Measurements from ENCODE around the gene PLEKHG3. TPM values are rescaled to one million over a fixed set of nuclear protein-coding genes. Genes with fewer than 3 reads are reported as not detected.

Gene PLEKHG3
- total and polyA plus RNA-seq, 10 of the 15 experiments (the other 5 are each of a cell fraction or from before 2014, with no cell fraction given) = 0.03 to 0.73 (median 0.07) TPM; not detected in 5

- CTCF ChIA-PET = no interaction called here
- POLR2A ChIA-PET = interaction anchor here (0.6 kb wide), 1 partner anchor 230 kb away, joined by 5 read pairs; no protein-coding TSS in a partner anchor
- SMC1A ChIA-PET (ENCODE audit: uncharacterized antibody, unreplicated experiment) = no interaction called here
- H3K36me3 ChIP-seq (ENCODE audit: control insufficient read depth in 2 of 2, insufficient read depth in 2 of 2, low read length in 1 of 2) = no peaks in the 10 kb centered on the region
- WGBS (ENCODE audit: insufficient coverage, insufficient replicate concordance, low lambda C conversion rate, missing lambda C conversion rate) = 0% methylated on average over 4 of the region's 4 CpGs
- no peaks in the 10 kb centered on the region; a peak in 1 of 4 replicates for H3K27me3 ChIP-seq (replicated peaks in 1 of 2; ENCODE audit: control insufficient read depth in 2 of 2, insufficient read depth in 2 of 2, low read length in 1 of 2)
- H3K4me3 ChIP-seq = no peak overlapping the region
- H3K9ac ChIP-seq (ENCODE audit: control insufficient read depth, insufficient read depth, low read length) = no peak overlapping the region
- H3K4me1 ChIP-seq (ENCODE audit: control insufficient read depth, insufficient read depth, low read length) = no peaks in the 10 kb centered on the region
- H4K20me1 ChIP-seq (ENCODE audit: control insufficient read depth, insufficient read depth) = no peaks in the 10 kb centered on the region
- intact Hi-C loops (cut with micrococcal nuclease; ENCODE audit: unreplicated experiment) (no loop called here), in situ Hi-C loops (cut with MboI) (no loop called here)
- H3K9me3 ChIP-seq (replicated peaks; ENCODE audit: control insufficient read depth, insufficient read depth, low read length) = no peaks in the 10 kb centered on the region
- DNase-seq (ENCODE audit: low read depth, low spot score) (no peak), FAIRE-seq (no peak), ATAC-seq (no peak)
- RAD21 ChIA-PET (ENCODE audit: unreplicated experiment) = no interaction called here
- H3K4me2 ChIP-seq (ENCODE audit: control insufficient read depth, insufficient read depth) = no peak overlapping the region
- H3K79me2 ChIP-seq (ENCODE audit: control insufficient read depth, insufficient read depth, low read length) = no peaks in the 10 kb centered on the region
- H3K27ac ChIP-seq (ENCODE audit: control insufficient read depth, insufficient read depth) = no peak overlapping the region
- no peak overlapping the region for H2AFZ ChIP-seq (ENCODE audit: control insufficient read depth, low read depth, low read length)
- no TSS peak for BruUV-seq (replicated peaks)
- TF ChIP-seq, protein P1, sequence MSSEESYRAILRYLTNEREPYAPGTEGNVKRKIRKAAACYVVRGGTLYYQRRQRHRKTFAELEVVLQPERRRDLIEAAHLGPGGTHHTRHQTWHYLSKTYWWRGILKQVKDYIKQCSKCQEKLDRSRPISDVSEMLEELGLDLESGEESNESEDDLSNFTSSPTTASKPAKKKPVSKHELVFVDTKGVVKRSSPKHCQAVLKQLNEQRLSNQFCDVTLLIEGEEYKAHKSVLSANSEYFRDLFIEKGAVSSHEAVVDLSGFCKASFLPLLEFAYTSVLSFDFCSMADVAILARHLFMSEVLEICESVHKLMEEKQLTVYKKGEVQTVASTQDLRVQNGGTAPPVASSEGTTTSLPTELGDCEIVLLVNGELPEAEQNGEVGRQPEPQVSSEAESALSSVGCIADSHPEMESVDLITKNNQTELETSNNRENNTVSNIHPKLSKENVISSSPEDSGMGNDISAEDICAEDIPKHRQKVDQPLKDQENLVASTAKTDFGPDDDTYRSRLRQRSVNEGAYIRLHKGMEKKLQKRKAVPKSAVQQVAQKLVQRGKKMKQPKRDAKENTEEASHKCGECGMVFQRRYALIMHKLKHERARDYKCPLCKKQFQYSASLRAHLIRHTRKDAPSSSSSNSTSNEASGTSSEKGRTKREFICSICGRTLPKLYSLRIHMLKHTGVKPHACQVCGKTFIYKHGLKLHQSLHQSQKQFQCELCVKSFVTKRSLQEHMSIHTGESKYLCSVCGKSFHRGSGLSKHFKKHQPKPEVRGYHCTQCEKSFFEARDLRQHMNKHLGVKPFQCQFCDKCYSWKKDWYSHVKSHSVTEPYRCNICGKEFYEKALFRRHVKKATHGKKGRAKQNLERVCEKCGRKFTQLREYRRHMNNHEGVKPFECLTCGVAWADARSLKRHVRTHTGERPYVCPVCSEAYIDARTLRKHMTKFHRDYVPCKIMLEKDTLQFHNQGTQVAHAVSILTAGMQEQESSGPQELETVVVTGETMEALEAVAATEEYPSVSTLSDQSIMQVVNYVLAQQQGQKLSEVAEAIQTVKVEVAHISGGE (CRISPR knock-in tag; IDR thresholded peaks at IDR 0.05) = no peak
- TF ChIP-seq SREBF2 (IDR thresholded peaks at IDR 0.05; ENCODE audit: low read length) (no peak), YY1 (IDR thresholded peaks at IDR 0.05; ENCODE audit: low read depth, low read length) (no peak), GABPA (IDR thresholded peaks at IDR 0.05; ENCODE audit: low read depth) (no peak), RCOR1 (conservative IDR thresholded peaks at IDR 0.05; ENCODE audit: low read depth, low read length) (no peak), E2F4 (IDR thresholded peaks at IDR 0.05; ENCODE audit: low read depth, low read length) (no peak), BACH1 (IDR thresholded peaks at IDR 0.05; ENCODE audit: borderline replicate concordance) (no peak), SP1 (IDR thresholded peaks at IDR 0.05; ENCODE audit: low read depth, low read length) (no peak), RAD51 (IDR thresholded peaks at IDR 0.05) (no peak), KDM1A (IDR thresholded peaks at IDR 0.05; ENCODE audit: borderline replicate concordance) (no peak), SMARCA5 (IDR thresholded peaks at IDR 0.05) (no peak), POU2F2 (IDR thresholded peaks at IDR 0.05; ENCODE audit: borderline replicate concordance, low read depth, low read length) (no peak)
- TF ChIP-seq, protein P2, sequence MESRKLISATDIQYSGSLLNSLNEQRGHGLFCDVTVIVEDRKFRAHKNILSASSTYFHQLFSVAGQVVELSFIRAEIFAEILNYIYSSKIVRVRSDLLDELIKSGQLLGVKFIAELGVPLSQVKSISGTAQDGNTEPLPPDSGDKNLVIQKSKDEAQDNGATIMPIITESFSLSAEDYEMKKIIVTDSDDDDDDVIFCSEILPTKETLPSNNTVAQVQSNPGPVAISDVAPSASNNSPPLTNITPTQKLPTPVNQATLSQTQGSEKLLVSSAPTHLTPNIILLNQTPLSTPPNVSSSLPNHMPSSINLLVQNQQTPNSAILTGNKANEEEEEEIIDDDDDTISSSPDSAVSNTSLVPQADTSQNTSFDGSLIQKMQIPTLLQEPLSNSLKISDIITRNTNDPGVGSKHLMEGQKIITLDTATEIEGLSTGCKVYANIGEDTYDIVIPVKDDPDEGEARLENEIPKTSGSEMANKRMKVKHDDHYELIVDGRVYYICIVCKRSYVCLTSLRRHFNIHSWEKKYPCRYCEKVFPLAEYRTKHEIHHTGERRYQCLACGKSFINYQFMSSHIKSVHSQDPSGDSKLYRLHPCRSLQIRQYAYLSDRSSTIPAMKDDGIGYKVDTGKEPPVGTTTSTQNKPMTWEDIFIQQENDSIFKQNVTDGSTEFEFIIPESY (IDR thresholded peaks at IDR 0.05) = no peak
- TF ChIP-seq, protein P3, sequence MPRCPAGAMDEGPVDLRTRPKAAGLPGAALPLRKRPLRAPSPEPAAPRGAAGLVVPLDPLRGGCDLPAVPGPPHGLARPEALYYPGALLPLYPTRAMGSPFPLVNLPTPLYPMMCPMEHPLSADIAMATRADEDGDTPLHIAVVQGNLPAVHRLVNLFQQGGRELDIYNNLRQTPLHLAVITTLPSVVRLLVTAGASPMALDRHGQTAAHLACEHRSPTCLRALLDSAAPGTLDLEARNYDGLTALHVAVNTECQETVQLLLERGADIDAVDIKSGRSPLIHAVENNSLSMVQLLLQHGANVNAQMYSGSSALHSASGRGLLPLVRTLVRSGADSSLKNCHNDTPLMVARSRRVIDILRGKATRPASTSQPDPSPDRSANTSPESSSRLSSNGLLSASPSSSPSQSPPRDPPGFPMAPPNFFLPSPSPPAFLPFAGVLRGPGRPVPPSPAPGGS (IDR thresholded peaks at IDR 0.05; ENCODE audit: borderline replicate concordance, insufficient read depth, low read depth, low read length, poor library complexity, severe bottlenecking) = no peak
These were observed 27.8 kb downstream of the PLEKHG3 start for GRCh38 chr14:64732066-64732465.
